ENCODE measurements around the gene JAZF1. TPM values are rescaled to one million over a fixed set of nuclear protein-coding genes. Genes with fewer than 3 reads are reported as not detected.
"Not testable (repeated sequence)": the region's sequence is repeated elsewhere in the genome, so short reads cannot be mapped to it uniquely, and the experiment has no call there.

JAZF1 gene
- total RNA-seq, 1 donor from 2014 or later = 2.8 TPM

DNA sequence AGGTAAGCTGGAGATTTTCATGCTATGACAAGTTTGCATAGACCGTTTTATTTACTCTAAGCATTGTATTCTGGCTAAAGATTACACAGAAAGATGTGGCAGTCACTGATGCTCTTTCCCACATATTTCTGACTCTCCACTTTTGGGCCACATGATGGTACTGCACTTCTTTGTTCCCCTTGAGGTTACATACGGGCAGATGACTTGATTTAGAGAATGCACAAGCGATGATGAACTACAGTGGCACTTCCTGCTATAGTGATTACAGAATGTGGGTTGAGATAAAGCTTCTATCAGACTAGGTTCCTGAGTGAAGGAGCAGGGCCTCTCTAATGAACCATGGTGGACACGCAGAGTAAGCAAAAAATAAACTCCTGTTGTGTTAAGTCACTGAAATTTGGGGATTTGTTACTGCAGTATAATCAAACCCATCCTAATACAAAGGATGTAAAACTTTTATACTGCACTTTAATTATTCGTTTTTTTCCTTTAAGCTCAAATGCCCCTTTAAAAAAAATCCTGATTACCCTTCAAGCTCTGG lies 262.8 kb downstream of the JAZF1 start:
- peak; percentile 32 to 72 for DNase-seq (ENCODE audit: low read depth in 2 of 2)

DNA sequence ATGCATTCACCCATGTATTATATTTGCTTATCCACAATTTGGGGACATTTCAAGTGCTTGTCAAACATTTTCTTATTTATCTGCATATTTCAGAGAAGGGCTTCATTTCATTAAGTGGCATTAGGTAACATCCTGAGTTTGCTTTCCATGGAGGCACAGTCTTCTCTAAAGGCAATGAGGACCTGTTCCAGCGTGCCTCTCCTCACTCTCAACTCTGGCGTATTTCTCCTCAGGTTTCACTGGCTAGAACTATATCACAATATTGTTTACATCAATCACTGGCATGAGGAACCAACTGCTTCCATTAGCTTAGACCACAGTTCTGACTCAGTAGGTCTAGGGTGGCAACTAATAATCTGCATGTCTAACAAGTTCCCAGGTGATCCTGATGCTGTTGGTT lies 263.5 kb downstream of the JAZF1 start:
- no peak for DNase-seq (ENCODE audit: low read depth in 2 of 2)

DNA sequence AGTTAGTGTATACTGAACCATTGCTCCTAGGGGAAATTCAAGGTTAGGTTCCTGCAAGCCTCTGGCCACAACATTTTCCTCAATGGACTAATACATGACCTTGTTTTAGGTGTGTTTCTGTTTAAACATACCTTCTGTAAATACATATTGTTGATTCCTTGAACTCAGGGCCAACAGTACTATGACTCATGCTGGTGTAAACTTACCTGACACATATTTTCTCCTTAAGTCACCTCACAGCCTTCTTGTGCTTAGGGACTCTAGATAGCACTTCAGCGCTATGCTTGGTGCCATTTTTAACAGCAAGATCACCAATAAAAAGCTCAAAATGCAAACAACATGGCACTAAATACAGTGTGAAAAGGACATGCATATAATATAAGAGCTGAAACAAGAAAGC lies 264.2 kb downstream of the JAZF1 start:
- DNase-seq (ENCODE audit: low read depth in 2 of 2) = no peak

DNA sequence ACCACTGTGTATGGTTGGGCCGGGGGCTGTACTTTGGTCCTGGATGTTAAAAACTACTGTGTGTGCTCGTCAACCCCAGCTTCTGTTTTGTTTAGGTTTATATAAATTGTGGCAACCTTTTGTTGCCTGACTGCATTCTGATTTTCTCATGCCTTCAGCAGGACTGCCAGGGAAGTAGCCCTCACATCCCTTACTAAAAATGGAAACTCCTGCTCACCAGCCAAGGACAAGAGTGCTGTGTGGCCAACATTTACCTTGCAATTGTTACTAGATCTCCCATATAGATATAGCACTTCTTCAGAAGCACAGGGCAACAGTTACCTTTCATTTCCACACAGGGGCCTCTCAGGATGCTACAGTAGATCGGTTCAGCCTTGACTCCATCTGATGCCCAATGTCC lies 266.2 kb downstream of the JAZF1 start:
- no peak for DNase-seq (ENCODE audit: low read depth in 2 of 2)

DNA sequence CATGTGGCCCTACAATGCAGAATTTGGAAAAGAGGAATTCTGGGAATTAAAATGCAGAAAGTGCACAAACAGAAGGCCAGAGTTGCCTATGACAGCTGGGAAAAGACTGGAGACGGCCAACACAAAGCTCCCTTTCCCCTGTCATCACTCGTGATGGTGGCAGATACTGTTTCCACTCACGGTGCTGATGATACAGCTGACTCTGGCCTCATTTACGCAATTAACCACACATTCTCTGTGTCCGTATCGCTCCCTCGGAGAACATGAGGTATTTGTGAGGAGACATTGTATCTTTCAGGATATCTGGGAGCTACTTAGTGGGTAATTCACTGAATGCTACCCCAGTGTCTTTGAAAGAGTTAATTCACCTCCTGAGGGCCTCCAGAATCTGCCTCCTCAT lies 267.8 kb downstream of the JAZF1 start:
- no peak for DNase-seq (ENCODE audit: low read depth in 2 of 2)

DNA sequence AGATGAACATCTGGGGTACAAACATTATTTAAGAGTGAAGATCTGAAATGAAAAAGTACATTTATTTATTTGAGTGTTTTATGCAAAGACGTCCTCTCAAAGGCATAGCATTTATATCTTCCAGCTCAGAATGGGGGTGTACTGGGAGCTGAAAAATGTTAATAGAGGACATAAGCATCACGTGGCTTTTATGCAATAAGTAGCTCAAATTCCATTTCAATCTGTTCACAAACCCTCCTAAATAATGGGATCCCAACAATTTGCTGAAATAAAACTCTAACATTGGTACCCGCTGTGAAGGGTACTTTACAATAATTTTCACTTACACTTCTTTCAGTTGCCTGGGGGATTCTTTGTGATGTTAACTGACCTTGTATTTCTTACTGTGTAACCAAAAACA lies 268.7 kb downstream of the JAZF1 start:
- DNase-seq (ENCODE audit: low read depth in 2 of 2) = no peak

DNA sequence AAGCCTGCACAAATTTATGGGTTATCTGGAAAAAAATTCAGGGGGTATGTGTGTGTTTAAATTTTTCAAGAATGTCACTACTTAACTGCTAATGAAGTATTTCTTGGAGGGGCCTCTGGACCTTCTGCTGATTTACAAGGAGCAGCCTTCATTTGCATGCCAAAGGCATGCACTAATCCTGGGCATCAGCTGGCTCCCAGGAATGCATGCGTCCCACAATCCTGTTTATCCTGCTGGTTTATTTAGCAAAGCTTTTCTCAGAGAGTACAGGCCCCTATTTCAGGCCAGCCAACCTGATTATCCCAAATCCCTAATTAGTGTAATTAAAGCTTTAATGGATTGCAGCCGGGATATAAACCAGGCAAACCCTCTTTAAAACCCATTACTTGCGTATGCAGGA lies 270.3 kb downstream of the JAZF1 start:
- DNase-seq (ENCODE audit: low read depth in 2 of 2) = no peak

DNA sequence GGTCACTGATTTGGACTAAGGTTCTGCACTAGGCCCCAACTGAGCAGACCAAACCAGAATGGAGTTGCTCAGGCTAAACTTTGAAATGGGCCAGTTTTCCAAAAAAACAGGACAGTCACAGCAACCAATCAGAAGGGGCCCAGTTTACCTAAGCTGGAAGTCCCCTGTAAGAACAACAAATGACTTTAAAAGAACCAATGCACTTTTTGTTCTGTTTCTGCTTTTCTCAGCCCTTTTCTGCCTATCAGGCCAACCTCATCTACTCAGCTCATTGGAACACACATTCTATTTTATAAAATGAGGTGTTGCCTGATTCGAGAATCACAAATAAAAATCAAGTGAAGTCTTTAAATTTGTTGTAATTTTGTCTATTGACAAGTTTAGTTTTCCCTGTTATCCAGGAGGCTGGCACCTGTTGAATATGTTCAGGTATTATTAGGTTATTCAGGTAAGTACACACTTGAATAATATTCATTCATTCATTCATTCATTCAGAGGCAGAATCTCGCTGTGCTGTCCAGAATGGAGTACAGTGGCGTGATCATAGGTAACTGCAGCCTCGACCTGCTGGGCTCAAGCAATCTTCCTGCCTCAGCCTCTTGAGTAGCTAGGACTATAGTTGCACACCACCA lies 271.9 kb downstream of the JAZF1 start:
- no peak for DNase-seq (ENCODE audit: low read depth in 2 of 2)

DNA sequence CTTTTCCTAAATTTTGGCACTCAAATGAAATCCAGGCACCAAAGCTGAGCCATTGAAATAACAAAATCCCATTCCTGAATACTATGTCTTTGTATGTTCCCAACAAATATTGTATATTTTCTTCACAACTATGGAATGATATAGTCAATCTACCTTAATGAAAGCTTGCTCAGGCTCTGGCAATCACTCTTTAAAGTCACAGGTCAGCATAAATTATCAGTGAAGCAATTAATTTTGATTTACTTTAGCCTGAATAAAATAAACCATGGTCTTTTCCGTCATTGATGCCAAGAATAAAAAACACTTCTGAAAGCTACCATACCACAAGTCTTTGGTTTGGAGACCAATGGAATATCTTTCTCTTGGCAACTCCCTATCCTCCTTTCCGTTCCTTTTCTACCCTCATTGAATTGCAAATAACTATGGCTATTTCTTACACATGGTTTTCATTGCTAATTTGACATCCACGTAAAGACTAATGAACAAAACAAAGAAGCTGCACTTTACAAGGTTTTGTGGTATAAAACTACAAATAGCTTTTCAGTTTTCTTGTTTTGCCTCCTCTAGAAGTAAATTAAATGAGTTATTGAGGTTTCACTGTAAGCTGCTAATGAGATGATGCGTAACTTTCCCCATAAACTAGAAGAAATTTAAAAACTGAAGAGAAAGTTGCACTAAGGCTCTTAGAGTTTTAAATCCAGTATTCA lies 274.1 kb downstream of the JAZF1 start:
- DNase-seq (ENCODE audit: low read depth in 2 of 2) = no peak

DNA sequence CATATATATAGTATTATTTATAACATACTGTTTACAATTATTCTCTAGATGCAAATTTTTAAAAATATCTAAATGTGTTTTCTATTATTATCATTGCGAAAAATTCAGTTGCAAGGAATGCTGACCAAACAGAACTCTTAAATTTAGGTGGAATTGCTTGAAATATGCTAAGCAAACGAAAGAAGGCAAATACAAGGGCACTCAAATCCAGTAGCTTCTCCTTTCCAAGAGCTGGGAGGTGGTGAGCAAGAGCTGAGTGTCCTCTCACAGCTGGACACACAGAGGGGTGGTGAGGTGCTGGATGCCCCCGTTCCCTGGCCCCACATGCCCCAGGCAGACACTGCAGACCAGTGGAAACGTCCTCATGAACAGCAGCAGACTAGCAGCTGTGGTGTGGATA lies 274.6 kb downstream of the JAZF1 start:
- DNase-seq (ENCODE audit: low read depth in 2 of 2) = no peak

DNA sequence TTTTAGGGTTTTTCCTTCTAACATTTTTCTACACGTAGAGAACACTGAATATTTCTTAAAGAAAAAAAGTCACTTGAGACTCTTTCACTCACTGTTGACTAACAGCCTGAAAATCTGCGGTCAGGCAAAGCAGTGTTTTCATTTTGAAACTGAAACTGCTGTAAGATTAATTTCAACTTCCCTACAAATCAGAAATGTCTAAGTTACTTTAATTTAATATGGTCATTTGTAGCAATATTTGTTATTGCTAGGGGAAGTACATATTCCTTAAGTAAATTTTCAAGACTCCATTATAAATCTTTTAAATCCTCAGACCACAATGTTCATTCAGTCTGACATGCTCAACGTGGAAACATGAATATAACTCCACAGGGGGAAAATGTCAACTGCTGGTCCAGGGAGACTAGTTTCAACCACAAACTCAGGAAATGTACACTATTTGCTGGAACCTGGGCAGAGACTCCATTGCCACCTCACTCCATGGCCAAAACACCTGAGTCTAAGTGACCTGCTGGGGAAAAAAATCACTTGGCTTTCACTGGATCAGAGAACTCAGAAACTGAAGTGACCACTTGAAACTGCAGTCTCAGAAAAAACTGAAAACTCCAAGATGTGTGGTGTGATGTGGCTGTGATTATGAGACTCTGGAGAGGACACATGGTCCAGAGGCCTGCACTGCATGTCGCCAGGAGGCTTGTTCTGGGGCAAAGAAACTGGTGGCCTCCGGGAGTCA lies 279.4 kb downstream of the JAZF1 start:
- DNase-seq (ENCODE audit: low read depth in 2 of 2) = peak in 1 of 2 donors; percentile 18

DNA sequence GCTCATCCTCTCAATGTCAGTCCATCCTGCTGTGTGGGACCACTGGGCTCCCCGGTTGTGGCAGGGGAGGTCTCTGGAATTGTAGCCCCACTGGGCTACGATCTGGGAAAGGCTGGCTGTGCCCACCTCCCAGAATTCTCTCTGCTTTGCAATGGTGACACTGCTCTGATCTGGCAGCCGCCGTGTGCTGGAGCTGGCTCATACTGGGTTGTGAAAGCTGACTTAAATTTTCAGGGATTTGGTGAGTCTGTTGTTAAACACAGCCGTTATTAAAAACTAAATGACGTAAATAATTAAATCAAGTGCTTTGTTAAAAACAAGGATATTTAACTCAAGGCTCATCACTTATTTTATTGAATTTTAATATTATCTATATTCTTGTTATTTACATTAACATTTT lies 280.6 kb downstream of the JAZF1 start:
- DNase-seq (ENCODE audit: low read depth in 2 of 2) = no peak

DNA sequence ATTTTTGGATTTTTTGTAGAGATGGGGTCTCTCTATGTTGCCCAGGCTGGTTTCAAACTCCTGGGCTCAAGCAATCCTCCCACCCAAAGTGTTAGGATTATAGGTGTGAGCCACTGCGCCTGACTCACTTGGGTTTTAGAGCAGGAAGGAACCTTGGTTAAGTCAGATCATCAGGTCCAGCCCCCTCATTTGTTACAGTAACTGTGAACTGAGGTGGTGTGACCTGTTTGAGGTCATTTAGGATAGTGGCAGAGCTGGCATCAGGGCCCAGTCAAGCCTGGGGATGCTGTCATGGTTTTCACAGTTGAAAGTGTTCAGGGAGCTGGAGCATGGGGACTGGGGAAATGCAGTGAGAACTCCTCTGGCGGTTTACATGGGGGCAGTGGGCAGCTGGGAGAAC lies 281.0 kb downstream of the JAZF1 start:
- no peak for DNase-seq (ENCODE audit: low read depth in 2 of 2)

DNA sequence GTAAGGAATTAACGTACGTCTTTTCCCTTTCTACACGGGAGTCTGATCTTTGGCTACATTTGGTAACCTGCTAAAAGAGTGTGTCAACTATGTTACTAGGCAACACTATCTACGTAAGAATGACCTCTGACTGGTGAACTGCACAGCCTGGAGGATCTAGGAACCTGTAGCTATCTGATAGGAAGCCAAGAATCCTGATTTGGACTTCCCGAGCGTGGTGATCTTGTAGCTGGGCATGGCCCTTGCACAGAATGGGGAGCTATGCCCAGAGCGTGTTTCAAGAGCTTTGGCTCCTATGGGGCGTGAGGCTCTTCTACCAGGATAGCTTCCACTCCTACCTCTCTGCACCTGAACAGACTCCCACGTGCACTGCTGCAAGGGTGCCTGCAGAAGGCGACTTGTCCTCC lies 283.2 kb downstream of the JAZF1 start:
- DNase-seq (ENCODE audit: low read depth in 2 of 2) = no peak

DNA sequence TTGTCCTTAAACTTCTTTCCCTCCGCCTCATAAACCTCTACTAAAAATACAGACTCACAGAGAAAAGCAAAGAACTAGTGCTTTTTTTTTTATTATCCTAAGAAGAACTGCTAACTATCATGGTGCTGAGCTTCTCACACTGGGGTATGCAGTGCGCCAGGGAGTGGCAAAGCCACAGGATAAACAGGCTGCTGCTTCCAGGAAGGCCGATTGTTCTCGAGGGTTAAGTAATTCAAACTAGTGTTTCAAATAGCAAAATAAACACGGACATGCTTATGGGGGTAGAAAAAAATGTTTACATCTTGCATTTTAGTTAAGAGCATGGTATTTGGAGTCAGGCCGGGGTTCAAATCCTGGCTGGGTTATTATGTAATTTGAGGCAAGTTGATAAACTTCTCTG lies 283.6 kb downstream of the JAZF1 start:
- peak in 1 of 2 donors; percentile 56 for DNase-seq (ENCODE audit: low read depth in 2 of 2)

DNA sequence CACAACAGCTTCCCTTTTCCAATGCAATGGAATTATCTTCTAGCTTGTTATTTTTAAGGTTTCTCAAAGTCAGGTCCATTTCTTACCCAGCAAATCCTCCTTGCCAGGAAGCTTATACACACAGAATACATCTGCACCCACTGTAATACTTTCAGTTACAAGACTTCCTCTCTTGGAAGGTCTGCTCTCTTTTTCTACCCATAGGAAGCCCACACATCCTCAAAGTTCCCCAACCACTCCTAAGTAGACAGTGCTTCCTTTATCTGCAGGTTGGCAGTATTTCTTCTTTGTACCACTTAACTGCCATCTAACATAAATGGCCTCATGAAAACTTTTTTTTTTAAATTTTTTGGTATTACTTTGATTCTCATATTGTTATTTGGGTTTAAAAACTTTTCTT lies 285.0 kb downstream of the JAZF1 start:
- DNase-seq (ENCODE audit: low read depth in 2 of 2) = no peak

DNA sequence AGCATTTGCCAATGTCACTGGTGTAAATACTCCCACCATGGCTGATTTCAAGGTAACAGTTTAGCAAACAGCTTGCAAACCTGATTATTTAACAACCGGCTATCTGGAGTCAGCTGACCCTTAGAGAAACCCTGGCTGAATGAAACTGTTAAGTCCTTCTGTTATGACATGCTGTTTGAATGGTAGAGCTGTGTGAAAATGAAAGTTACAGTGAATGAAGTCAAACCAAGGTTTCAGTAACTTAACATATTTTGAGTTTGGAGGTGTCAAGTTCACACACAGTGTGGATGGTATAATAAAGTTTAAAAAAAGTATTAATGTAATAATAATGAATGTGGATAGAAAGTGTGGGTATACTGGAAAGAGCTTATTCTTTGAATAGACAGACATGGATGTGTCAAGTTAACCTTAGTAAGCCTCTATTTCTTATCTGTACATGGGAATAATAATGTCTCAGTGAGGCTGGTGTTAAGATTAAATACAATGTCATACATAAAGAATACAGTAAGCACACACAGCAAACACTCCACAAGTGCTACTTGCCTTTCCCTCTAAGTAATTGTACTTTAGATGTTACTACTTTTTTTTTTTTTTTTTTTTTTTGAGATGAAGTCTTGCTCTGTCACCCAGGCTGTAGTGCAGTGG lies 290.3 kb downstream of the JAZF1 start:
- DNase-seq (ENCODE audit: low read depth in 2 of 2) = no peak

DNA sequence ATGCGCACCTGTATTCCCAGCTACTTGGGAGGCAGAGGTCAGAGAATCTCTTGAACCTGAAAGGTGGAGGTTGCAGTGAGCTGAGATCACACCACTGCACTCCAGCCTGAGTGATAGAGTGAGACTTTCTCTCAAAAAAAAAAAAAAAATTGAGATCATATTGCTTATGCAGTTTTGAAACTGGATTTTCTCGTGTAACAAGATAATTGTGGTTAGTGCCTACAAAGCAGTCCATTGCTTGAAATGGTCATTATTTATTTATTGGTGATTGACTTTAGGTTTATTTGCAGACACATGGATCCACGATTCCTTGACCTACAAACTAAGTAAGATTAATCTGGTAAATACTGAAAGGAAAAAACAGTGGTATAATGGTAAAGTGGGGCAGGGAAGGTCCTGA lies 290.8 kb downstream of the JAZF1 start:
- no peak for DNase-seq (ENCODE audit: low read depth in 2 of 2)

DNA sequence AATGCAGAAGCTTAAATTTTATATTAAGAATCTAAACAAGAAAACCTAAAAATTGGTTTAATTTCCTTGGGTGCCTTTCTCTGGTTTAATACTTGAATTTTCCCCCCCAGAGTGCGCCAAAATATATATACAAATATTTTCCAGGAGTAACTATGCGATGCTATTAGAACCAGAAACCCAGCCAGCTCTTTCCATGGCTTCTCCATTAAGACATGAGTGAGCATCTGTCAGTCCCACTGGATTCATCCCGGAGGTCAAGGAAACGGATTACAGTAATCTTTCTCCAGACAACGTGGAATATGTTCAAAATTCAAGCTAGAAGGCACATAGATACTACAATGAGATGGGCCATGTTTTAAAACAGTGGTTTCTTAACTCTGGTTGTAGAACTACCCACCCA lies 291.9 kb downstream of the JAZF1 start:
- no peak for DNase-seq (ENCODE audit: low read depth in 2 of 2)

DNA sequence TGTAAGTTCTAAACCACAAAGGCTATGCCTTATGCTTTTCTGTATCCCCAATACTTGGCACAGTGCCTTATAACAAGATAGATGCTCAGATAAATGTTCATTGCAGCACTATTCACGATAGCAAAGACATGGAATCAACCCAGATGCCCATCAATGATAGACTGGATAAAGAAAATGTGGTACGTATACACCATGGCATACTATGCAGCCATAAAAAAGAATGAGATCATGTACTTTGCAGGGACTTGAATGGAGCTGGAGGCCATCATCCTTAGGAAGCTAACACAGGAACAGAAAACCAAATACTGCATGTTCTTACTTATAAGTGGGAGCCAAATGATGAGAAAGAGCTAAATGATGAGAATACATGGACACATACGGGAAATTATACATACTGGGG lies 293.9 kb downstream of the JAZF1 start:
- not testable (repeated sequence) for DNase-seq (ENCODE audit: low read depth in 2 of 2)

DNA sequence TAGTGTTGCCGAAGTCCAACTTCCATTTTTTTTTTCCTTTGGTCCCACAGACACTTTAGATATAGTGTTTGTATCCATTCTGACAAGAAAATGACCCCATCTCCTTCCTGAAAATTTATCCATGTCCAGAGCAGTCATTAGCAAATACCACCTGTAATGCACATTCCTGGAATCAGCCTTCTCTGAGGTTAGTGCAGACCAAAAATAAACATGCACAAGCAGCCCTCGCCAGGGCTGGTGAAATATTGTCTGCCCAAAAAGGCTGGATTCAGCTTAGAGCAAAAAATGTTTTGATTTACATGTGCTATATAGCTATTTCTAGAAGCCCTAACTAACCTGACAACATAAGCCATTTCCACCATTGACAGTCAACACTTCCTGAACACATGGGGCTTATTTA lies 294.9 kb downstream of the JAZF1 start:
- DNase-seq (ENCODE audit: low read depth in 2 of 2) = no peak

DNA sequence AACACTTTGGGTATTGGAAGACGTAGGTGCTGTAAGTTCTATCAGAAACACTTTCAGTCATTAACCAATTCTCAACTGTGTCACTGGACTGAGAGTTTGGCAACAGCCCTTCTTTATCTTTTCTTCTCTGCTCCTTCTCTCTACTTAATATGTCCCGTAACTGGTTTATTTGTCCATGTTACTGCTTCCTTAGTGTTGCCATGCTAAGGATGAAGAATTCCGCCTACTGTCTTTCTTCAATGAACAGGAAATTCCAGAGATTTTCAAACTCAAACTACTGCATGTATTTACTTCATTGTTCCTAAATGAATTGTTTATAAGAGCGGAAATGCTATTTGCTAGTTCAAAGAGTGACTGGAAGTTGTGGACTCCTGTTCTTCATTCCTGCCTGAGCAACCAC lies 296.9 kb downstream of the JAZF1 start:
- peak in 1 of 2 donors; percentile 53 for DNase-seq (ENCODE audit: low read depth in 2 of 2)
